Activated B cell treated with CpG ODN at 0.5 μM for 24 hours (primary cell): ENCODE measurements around the gene GUCA2B. TPM values are rescaled to one million over a fixed set of nuclear protein-coding genes. Genes with fewer than 3 reads are reported as not detected.

Experiments
- ATAC-seq: fragments of 200-7000 bp; cut with Tn5 transposase; one replicate; pipeline ENCODE4 v1.10.0; 2021; ENCODE audit warnings: low read depth, mild to moderate bottlenecking, moderate library complexity
- CTCF ChIA-PET: fragments of 350-600 bp; sonication (Branson Sonifier 250); formaldehyde crosslinking; loops from one replicate; lab custom pipeline; 2021; ENCODE audit warnings: antibody characterized with exemption; lab: Charles Lee
- POLR2A ChIA-PET: fragments of 350-600 bp; sonication (Branson Sonifier 250); formaldehyde crosslinking; loops from one replicate; lab custom pipeline; 2021; ENCODE audit warnings: antibody characterized with exemption; lab: Charles Lee
- DNase-seq: peaks from one replicate; pipeline ENCODE4 v3.0.0; 2022
- H3K27ac Mint-ChIP-seq: one replicate; pipeline ENCODE4 v1.8.0; 2020; ENCODE audit warnings: mixed read lengths
- H3K27me3 Mint-ChIP-seq: one replicate; pipeline ENCODE4 v1.8.0; 2021; ENCODE audit warnings: mixed read lengths
- H3K36me3 Mint-ChIP-seq: one replicate; pipeline ENCODE4 v1.8.0; 2021; ENCODE audit warnings: low read depth, mixed read lengths
- H3K4me1 Mint-ChIP-seq: one replicate; pipeline ENCODE4 v1.8.0; 2021; ENCODE audit warnings: mixed read lengths
- H3K4me3 Mint-ChIP-seq: one replicate; pipeline ENCODE4 v1.8.0; 2020; ENCODE audit warnings: mild to moderate bottlenecking, mixed read lengths
- H3K9me3 Mint-ChIP-seq: one replicate; pipeline ENCODE4 v1.8.0; 2020; ENCODE audit warnings: mixed read lengths
- CTCF ChIP-seq: fragments of 200-600 bp; IDR thresholded peaks from one replicate; pipeline ENCODE4 v1.8.0; 2022; ENCODE audit warnings: antibody characterized with exemption, mild to moderate bottlenecking
- intact Hi-C: fragments of 100-400 bp; cut with micrococcal nuclease; formaldehyde crosslinking; loops from one replicate; pipeline ENCODE4 v1.15.1; 2024
- total RNA-seq: library from RNA; stranded (reverse); gene quantifications from 2 replicates; pipeline ENCODE4 v1.2.3, GENCODE V29; 2022

The GUCA2B gene
- total RNA-seq, 1 donor from 2014 or later: not detected

DNA sequence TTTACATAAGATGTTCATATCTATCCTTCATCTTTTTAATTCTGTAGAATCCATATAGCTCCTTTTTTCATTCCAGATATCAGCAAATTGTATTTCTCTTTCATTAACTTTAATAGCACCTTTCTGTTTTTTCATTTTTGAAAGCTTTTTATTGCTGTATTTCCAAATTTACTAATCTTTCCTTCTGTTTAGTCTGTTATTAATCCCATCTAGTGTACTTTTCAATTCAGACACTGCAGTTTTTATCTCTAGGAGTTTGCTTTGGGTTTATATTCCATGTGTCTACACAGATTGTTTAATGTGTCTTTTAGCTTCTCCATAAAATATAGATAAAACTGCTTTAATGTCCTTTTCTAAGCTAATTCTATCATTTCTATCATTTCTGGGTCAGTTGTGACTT, 48.8 kb downstream of the GUCA2B start:
- Mint-ChIP-seq H3K36me3 (peaks cover 80% of the 10 kb centered on the region), H3K4me3 (no peak overlapping the region), H3K9me3 (peaks cover 16% of the 10 kb centered on the region), H3K27ac (no peak overlapping the region), H3K4me1 (no peaks in the 10 kb centered on the region), H3K27me3 (no peaks in the 10 kb centered on the region)
- CTCF ChIA-PET: no interaction called here
- no peak for TF ChIP-seq CTCF
- ATAC-seq (no peak), DNase-seq (no peak)
- POLR2A ChIA-PET: no interaction called here
- intact Hi-C loops: no loop called here

Other genes starting within 250 kb of the GUCA2B start
- 12.6 and 14.4 TPM in 2 replicates for gene HIVEP3, start 234.5 kb upstream of the GUCA2B start, total RNA-seq
- not detected in 2 replicates for gene GUCA2A, start 11.3 kb downstream of the GUCA2B start, total RNA-seq
- 54.7 and 63.9 TPM in 2 replicates for gene FOXJ3, start 181.8 kb downstream of the GUCA2B start, total RNA-seq
- gene RIMKLA, start 227.4 kb downstream of the GUCA2B start, total RNA-seq: 0.02 TPM in 1 of 2 replicates, not detected in the other